SK-N-SH treated with all-trans-retinoic acid at 6 μM for 48 hours (cell line): ENCODE data around the gene MFNG.

Experiments
- ARNTL ChIP-seq: fragments of 450-650 bp; formaldehyde crosslinking; IDR thresholded peaks from 2 replicates; pipeline ENCODE4 v1.5.0; 2020; ENCODE audit warnings: low read depth, mild to moderate bottlenecking, moderate library complexity, borderline replicate concordance
- BACH2 ChIP-seq: fragments of 250-450 bp; sonication (Bioruptor Pico); IDR thresholded peaks from 2 replicates; pipeline ENCODE4 v1.9.0; 2021; ENCODE audit warnings: mild to moderate bottlenecking, borderline replicate concordance
- ESRRG ChIP-seq: fragments of 250-450 bp; sonication (Bioruptor Pico); IDR thresholded peaks from 2 replicates; pipeline ENCODE4 v1.6.1; 2021; ENCODE audit warnings: mild to moderate bottlenecking
- PPARA ChIP-seq: fragments of 250-450 bp; sonication (Bioruptor Pico); IDR thresholded peaks from 2 replicates; pipeline ENCODE4 v1.5.0; 2020; ENCODE audit warnings: mild to moderate bottlenecking, borderline replicate concordance
- RARB ChIP-seq: fragments of 250-450 bp; sonication (Bioruptor Pico); IDR thresholded peaks from 2 replicates; pipeline ENCODE4 v1.8.0; 2021; ENCODE audit warnings: mild to moderate bottlenecking, moderate library complexity
- SNAI2 ChIP-seq: fragments of 250-450 bp; sonication (Bioruptor Pico); IDR thresholded peaks from 2 replicates; pipeline ENCODE4 v1.5.0; 2020; ENCODE audit warnings: mild to moderate bottlenecking, moderate library complexity
- TOX ChIP-seq: fragments of 250-450 bp; sonication (Bioruptor Pico); IDR thresholded peaks from 2 replicates; pipeline ENCODE4 v1.8.0; 2021; ENCODE audit warnings: mild to moderate bottlenecking, moderate library complexity, borderline replicate concordance
- ZFP3 ChIP-seq: fragments of 250-450 bp; sonication (Bioruptor Pico); IDR thresholded peaks from 2 replicates; pipeline ENCODE4 v1.5.0; 2020; ENCODE audit warnings: mild to moderate bottlenecking, moderate library complexity
- ZFP30 ChIP-seq: fragments of 450-650 bp; formaldehyde crosslinking; IDR thresholded peaks from 2 replicates; pipeline ENCODE4 v1.5.0; 2022; ENCODE audit warnings: mild to moderate bottlenecking, moderate library complexity
- TF ChIP-seq, protein P1 (sequence below): fragments of 250-450 bp; sonication (Bioruptor Pico); IDR thresholded peaks from 2 replicates; pipeline ENCODE4 v1.5.0; 2020; ENCODE audit warnings: mild to moderate bottlenecking, moderate library complexity
- TF ChIP-seq, protein P2 (sequence below): fragments of 250-450 bp; sonication (Bioruptor Pico); IDR thresholded peaks from 2 replicates; pipeline ENCODE4 v1.8.0; 2020; ENCODE audit warnings: mild to moderate bottlenecking, moderate library complexity, borderline replicate concordance

DNA sequence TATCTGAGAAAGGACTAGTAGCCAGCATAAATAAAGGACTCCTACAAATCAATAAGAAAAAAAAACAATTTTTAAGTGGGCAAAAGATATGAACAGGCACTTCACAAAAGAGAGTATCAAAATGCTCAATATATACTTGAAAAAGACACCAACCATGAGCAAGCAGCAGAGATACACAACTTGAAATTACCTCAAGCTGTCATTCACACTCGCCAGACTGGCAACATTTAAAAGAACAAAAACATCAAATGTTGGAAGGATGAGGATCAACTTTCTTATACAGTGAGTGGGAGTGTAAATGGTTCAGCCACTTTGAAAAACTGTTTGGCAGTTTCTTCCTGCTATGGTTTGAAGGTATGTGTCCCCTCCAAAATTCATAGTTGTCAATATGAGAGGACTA is 35.0 kb downstream of the MFNG start:
- no peak for TF ChIP-seq TOX (CRISPR knock-in tag)
- TF ChIP-seq, protein P1, sequence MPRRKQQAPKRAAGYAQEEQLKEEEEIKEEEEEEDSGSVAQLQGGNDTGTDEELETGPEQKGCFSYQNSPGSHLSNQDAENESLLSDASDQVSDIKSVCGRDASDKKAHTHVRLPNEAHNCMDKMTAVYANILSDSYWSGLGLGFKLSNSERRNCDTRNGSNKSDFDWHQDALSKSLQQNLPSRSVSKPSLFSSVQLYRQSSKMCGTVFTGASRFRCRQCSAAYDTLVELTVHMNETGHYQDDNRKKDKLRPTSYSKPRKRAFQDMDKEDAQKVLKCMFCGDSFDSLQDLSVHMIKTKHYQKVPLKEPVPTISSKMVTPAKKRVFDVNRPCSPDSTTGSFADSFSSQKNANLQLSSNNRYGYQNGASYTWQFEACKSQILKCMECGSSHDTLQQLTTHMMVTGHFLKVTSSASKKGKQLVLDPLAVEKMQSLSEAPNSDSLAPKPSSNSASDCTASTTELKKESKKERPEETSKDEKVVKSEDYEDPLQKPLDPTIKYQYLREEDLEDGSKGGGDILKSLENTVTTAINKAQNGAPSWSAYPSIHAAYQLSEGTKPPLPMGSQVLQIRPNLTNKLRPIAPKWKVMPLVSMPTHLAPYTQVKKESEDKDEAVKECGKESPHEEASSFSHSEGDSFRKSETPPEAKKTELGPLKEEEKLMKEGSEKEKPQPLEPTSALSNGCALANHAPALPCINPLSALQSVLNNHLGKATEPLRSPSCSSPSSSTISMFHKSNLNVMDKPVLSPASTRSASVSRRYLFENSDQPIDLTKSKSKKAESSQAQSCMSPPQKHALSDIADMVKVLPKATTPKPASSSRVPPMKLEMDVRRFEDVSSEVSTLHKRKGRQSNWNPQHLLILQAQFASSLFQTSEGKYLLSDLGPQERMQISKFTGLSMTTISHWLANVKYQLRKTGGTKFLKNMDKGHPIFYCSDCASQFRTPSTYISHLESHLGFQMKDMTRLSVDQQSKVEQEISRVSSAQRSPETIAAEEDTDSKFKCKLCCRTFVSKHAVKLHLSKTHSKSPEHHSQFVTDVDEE (CRISPR knock-in tag) = no peak
- TF ChIP-seq RARB (CRISPR knock-in tag) = no peak
- TF ChIP-seq ARNTL = no peak
- TF ChIP-seq, protein P2, sequence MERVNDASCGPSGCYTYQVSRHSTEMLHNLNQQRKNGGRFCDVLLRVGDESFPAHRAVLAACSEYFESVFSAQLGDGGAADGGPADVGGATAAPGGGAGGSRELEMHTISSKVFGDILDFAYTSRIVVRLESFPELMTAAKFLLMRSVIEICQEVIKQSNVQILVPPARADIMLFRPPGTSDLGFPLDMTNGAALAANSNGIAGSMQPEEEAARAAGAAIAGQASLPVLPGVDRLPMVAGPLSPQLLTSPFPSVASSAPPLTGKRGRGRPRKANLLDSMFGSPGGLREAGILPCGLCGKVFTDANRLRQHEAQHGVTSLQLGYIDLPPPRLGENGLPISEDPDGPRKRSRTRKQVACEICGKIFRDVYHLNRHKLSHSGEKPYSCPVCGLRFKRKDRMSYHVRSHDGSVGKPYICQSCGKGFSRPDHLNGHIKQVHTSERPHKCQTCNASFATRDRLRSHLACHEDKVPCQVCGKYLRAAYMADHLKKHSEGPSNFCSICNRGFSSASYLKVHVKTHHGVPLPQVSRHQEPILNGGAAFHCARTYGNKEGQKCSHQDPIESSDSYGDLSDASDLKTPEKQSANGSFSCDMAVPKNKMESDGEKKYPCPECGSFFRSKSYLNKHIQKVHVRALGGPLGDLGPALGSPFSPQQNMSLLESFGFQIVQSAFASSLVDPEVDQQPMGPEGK (CRISPR knock-in tag) = no peak
- no peak for TF ChIP-seq ZFP3
- TF ChIP-seq SNAI2 (CRISPR knock-in tag) = no peak
- no peak for TF ChIP-seq BACH2 (CRISPR knock-in tag)
- TF ChIP-seq ESRRG = no peak
- TF ChIP-seq ZFP30 (CRISPR knock-in tag) = no peak
- no peak for TF ChIP-seq PPARA (CRISPR knock-in tag)
